Esophagus squamous epithelium (tissue), 5 donors: Measurements from ENCODE around the gene UBE2R2. TPM values are rescaled to one million over a fixed set of nuclear protein-coding genes. Genes with fewer than 3 reads are reported as not detected.

Source experiments
- DNase-seq: peaks from one replicate; lab custom pipeline; 2025; lab: John Stamatoyannopoulos, UW
- H3K27ac ChIP-seq, 4 donors: fragments of 200-600 bp; sonication (generic); one replicate each; pipeline ENCODE4 v1.5.1; 2016 to 2019; ENCODE audit warnings: mild to moderate bottlenecking in 1 of 4
- H3K27me3 ChIP-seq, 4 donors: fragments of 200-600 bp; sonication (generic); 1 replicate in 3 of 4; 2 replicates in 1 of 4; pipeline versions ENCODE4 v1.5.1 to v1.6.0; 2017 to 2021; ENCODE audit warnings: antibody characterized with exemption in 1 of 4
- H3K36me3 ChIP-seq, 3 donors: fragments of 200-600 bp; sonication (generic); one replicate each; pipeline ENCODE4 v1.5.1; 2016 to 2019
- H3K4me1 ChIP-seq, 3 donors: fragments of 200-600 bp; sonication (generic); one replicate each; pipeline ENCODE4 v1.5.1; 2017 to 2019
- H3K4me3 ChIP-seq, 4 donors: fragments of 200-600 bp; sonication (generic); 1 replicate in 3 of 4; 2 replicates in 1 of 4; pipeline ENCODE4 v1.5.1; 2016 to 2019; ENCODE audit warnings: mild to moderate bottlenecking in 2 of 4, moderate library complexity in 1 of 4
- H3K9me3 ChIP-seq, 3 donors: fragments of 200-600 bp; sonication (generic); one replicate each; pipeline ENCODE4 v1.5.1; 2016 to 2019
- CTCF ChIP-seq, 6 experiments: fragments of 450-650 bp in 4 of 6; fragments of 200-600 bp in 2 of 6; sonication (generic) in 2 of 6; IDR thresholded peaks; one replicate each; pipeline ENCODE4 v1.5.1; 2016 to 2019; ENCODE audit warnings: antibody characterized with exemption in 6 of 6, mild to moderate bottlenecking in 4 of 6, moderate library complexity in 4 of 6
- POLR2A ChIP-seq, 4 donors: fragments of 450-650 bp; IDR thresholded peaks; one replicate each; pipeline ENCODE4 v1.6.1; 2017; ENCODE audit warnings: antibody characterized with exemption in 4 of 4, mild to moderate bottlenecking in 4 of 4, moderate library complexity in 3 of 4
- WGBS, 2 donors: methylation state at CpG; one replicate each; pipeline ENCODE4 v1.1.5; 2018; 5-methylcytosine and 5-hydroxymethylcytosine counted together
- intact Hi-C: fragments of 100-400 bp; cut with DNase I; formaldehyde crosslinking; loops from one replicate; pipeline ENCODE4 v1.15.0; 2022
- total RNA-seq, 4 donors: library from RNA; depleted of rRNA; stranded (reverse); fragments of >200 nt; gene quantifications; one replicate each; pipeline ENCODE4 v1.1.0, GENCODE V29; 2016
- donor health status: DM: yes; HTN: yes; CAD: no.

UBE2R2 gene
- total RNA-seq, 4 donors from 2014 or later, result 14.3 to 19.1 (median 16.7) TPM

DNA sequence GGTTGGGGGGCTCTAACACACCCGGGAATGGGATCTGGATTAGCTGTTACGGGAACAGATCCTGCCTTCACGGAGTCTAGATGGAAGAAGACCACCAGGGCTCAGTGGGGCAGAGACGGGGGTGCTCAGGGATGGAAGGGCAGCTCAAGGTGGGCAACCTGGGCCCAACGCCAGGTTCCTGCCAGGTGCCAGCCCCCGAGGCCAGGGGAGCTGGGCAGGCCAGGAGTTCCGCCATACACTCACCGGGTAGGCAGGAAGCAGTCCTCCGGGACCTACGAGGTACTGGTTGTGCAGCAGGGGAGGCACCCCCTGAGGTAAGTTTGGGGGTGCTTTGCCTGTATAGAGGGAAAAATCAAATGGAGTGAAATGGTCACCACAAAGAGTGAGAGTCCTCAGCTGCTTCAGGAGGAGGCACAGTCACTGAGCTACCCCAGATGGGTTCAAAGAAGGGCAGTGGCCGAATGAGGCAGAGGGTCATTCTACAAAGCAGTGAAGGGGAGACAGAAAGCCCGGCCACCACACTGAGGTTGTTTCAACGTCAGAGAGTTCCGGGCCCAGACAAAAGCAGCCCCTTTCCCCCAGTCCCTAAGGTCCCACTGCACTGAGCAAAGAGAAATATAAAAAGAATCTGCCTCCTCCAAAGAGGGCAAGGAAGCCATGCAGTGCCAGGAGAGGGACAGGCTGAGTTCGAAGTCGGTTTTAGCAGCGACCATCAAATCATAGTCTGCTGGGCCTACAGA is 110.0 kb downstream of the UBE2R2 start:
- Histone ChIP-seq H3K4me1 (no peaks in the 10 kb centered on the region), H3K9me3 (no peaks in the 10 kb centered on the region), H3K36me3 (peaks cover 50 to 100% (median 67%) of the 10 kb centered on the region in 3 donors), H3K27ac (no peak overlapping the region), H3K27me3 (no peaks in the 10 kb centered on the region), H3K4me3 (no peak overlapping the region)
- no peak for DNase-seq
- 88 to 91% methylated on average over 12 to 13 of the region's 17 CpGs for WGBS, 2 donors
- intact Hi-C loops, result loop anchor here (10.0 kb wide), 1 partner anchor 138 kb away; no protein-coding TSS in a partner anchor
- TF ChIP-seq CTCF (IDR thresholded peaks at IDR 0.05), result no peak
- no peak for TF ChIP-seq POLR2A (IDR thresholded peaks at IDR 0.05)

DNA sequence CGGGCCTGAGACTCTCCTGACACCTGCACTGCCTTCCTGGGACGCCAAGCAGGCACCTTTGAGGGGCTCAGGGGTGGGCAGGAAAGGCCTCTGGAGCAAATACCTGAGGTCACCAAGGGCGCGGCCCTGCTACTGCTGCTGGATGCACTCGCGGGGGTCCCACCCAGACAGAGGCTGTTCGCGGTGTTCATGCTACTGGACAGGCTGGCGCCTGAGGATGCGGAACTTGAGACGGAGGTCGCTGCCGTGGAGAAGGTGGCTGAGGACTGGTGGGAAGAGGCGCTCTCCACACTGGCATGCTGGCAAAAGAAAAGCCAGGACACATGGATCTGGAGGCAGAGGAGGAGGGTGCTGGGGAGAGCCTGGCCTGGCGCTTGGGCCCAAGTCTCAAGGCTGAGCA is 110.7 kb downstream of the UBE2R2 start:
- Histone ChIP-seq H3K9me3 (no peaks in the 10 kb centered on the region), H3K4me1 (no peaks in the 10 kb centered on the region), H3K27ac (no peak overlapping the region), H3K36me3 (peaks cover 43 to 100% (median 70%) of the 10 kb centered on the region in 3 donors), H3K4me3 (no peak overlapping the region), H3K27me3 (no peaks in the 10 kb centered on the region)
- DNase-seq, result no peak
- intact Hi-C loops, result loop anchor here (10.0 kb wide), 1 partner anchor 137 kb away; no protein-coding TSS in a partner anchor
- WGBS, 2 donors, result 84 to 92% methylated on average over 3 to 14 of the region's 15 CpGs
- TF ChIP-seq POLR2A (IDR thresholded peaks at IDR 0.05) (no peak), CTCF (IDR thresholded peaks at IDR 0.05) (no peak)

DNA sequence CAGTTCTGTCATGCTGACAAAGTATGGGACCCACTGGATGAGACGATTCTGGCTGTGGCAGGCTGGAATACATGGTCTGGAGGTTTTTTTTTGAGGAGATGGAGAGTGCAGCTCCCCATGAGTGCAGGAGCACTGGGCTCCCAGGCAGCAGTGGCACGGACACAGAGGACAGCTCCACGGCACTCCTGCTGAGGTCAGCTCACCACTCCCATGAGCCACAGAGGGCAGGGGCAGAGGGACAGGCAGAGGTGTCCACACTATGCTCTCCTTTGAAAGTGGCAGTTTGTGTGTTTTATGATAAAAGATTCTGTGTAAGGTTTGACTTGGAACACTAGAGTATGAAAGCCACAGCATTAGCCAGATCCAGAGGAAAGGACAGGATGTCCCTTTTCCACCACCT is 114.4 kb downstream of the UBE2R2 start:
- TF ChIP-seq CTCF (IDR thresholded peaks at IDR 0.05), result no peak
- TF ChIP-seq POLR2A (IDR thresholded peaks at IDR 0.05), result no peak
- no peaks in the 10 kb centered on the region for H3K4me1 ChIP-seq
- intact Hi-C loops, result no loop called here
- no peaks in the 10 kb centered on the region for H3K27me3 ChIP-seq
- no peak overlapping the region for H3K27ac ChIP-seq
- no peak overlapping the region for H3K4me3 ChIP-seq
- no peaks in the 10 kb centered on the region for H3K9me3 ChIP-seq
- H3K36me3 ChIP-seq, result peaks cover 32 to 100% (median 64%) of the 10 kb centered on the region in 3 donors
- DNase-seq, result no peak
- 80 to 100% methylated on average over 1 of the region's 3 CpGs for WGBS, 2 donors

DNA sequence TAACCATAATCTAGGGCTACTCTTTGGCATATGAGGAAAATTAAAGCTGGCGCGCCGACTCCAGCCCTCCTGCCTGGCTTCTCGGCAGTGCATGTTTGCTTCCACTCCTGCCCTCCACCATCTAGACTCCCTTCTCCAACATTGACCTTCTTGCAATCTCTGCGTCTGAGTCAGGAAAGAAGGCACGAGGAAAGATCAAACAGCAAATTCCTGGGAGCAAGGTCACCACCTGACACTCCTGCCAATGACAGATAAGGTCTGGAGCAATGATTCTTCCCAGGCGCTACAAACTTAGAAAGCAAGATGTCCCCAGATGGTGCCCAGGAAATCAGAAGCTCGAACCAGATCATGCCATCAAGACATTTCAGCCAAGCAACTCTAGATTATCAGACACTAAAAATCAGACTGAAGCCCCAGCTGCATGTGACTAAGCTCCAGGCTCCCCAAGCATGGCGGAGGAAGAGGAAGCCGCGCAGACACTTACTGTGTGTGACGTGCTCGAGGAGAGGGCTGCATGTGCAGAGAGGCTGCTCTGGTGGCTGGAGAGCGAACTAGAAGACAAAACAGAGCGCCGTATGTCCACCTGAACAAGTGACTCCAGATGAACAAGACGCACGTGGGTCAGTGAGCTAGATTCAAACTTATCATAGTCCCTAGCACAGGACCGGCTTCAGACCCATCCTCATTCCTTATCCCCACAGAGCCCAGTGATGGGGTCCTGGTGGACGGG is 115.3 kb downstream of the UBE2R2 start:
- TF ChIP-seq POLR2A (IDR thresholded peaks at IDR 0.05) (no peak), CTCF (IDR thresholded peaks at IDR 0.05) (no peak)
- WGBS, 2 donors, result 87 to 95% methylated on average over 15 to 18 of the region's 20 CpGs
- H3K4me3 ChIP-seq, result no peak overlapping the region
- H3K27me3 ChIP-seq, result no peaks in the 10 kb centered on the region
- H3K27ac ChIP-seq, result no peak overlapping the region
- H3K4me1 ChIP-seq, result no peaks in the 10 kb centered on the region
- intact Hi-C loops, result no loop called here
- H3K9me3 ChIP-seq, result no peaks in the 10 kb centered on the region
- DNase-seq, result no peak
- peaks cover 24 to 100% (median 57%) of the 10 kb centered on the region in 3 donors for H3K36me3 ChIP-seq
